HG03571 (cell line): Measurements from ENCODE around the gene RNF114.

Source experiments
- ATAC-seq: cut with Tn5 transposase; IDR thresholded peaks from one replicate; pipeline ENCODE4 v1.9.1; 2021; ENCODE audit not compliant: unreplicated experiment

Gene RNF114

GRCh38 chr20:49901588-49901987 is 34.6 kb upstream of the RNF114 start:
- no peak for ATAC-seq

- ATAC-seq, result no peak
Observed at GRCh38 chr20:49904440-49905214, 31.6 kb upstream of the RNF114 start.

- no peak for ATAC-seq
Observed at GRCh38 chr20:49905415-49906091, 30.6 kb upstream of the RNF114 start.

DNA sequence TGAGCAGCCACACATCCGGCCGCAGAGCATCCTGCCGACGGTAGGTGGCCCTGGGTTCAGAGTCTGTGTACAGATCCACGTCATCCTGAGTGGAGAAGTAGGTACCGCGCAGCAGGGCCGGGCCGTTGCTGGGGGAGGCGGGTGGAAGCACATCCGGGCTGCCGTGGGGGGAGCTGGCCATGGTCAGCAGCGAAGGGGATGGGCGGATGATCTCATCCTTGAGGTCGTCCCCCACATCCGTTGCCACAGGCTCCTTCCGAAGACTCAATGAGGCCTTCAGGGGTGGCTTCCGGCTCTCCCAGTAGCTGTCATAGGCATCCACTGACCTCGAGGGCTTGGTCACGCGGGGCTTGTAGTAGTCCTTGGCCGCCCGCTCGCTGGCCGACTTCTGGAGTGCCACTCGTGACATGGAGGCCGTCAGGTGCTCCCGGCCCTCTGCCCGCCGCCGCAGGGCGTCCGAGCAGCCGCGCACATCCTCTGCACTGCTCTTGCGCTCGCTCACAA is 30.0 kb upstream of the RNF114 start:
- no peak for ATAC-seq

GRCh38 chr20:49906615-49907154 is 29.5 kb upstream of the RNF114 start:
- ATAC-seq, result no peak

DNA sequence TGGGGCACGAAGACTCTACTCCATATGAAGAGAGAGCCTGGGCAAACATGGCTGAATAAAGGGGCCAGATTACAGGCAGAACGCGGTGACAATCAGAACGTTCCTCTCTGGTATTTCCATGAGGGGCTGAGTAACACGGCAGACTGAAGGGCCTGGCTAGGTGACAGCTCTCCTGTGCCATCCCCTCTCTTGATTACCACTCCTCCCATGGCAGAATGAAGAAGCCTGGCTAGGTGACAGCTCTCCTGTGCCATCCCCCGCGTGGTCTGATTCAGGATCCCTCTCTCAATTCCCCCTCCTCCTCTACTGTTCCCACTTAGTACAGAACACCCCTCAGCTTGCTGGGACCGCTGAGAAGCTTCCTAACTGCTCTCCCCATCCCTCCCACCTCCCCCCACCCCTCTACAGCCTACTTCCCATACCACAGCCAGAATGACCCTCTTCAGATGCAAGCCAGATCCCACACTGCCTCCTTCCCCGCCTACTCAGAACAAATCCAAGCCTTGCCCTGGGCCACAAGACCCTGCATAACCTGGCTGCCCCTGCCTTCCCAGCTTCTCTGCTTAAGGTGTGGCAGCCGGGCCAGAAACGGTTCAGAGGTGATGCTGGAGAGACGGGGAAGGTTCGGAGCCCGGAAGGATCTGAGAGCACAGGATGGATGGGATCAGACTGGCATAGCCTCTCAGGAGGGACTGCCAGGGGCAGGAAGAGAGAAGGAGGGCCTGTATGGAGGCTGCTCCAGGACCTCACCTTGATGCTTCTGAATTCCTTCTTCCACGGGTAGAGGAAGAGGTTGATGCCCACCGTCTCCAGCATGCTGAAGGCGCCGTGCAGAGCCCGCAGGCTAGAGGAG is 28.6 kb upstream of the RNF114 start:
- no peak for ATAC-seq

DNA sequence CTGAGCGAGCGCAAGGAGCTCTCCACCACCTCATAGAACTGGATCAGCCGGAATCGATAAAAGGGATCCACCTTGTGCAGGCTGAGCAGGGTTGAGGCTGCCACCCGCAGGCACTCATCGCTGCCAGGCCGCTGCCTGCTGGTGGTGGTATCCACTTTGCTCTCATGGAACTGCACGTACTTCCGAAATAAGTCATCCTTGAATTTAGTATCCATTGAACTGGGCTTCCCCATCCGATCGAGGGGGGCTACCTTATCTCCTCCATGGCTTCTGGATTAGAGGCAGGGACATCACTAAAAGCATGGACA is 28.0 kb upstream of the RNF114 start:
- no peak for ATAC-seq

DNA sequence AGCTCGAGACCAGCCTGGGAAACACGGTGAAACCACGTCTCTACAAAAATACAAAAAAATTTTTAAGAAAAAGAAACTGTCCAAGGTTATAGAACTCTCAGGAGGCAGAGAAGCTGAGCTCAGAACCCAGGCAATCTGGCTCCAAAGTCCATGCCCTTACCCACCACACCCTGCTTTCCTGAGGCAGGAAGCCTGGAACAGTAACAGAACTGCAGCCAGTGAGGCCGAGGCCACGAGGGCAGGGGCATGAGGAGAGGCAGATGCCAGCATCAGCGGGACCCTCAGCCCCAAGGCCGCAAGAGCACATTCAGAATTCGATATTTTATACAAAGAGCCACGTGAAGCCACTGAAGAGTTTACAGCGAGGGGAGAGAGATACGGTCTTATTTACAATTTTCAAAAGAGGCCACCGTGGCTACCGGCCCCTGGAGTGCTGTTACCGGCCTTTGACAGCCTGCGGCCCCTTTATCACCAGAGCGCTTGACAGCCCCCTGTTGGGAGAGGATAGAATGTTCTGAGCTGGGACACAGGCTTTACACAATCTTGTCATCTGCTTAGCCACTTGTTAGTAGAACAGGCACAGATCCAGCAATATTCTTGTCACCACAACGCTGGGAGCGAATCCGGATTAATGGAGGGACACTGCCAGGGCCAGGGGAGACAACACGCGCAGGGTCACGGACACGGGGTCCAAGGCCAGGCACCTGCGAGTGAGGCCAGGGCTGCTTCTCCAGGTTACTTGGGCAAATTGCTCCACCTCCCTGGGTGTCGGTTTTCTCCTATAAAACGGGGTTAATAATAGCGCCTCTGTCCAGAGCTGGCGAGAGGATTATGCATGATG is 26.5 kb upstream of the RNF114 start:
- ATAC-seq, result no peak

GRCh38 chr20:49910340-49910706 is 25.9 kb upstream of the RNF114 start:
- ATAC-seq, result no peak

DNA sequence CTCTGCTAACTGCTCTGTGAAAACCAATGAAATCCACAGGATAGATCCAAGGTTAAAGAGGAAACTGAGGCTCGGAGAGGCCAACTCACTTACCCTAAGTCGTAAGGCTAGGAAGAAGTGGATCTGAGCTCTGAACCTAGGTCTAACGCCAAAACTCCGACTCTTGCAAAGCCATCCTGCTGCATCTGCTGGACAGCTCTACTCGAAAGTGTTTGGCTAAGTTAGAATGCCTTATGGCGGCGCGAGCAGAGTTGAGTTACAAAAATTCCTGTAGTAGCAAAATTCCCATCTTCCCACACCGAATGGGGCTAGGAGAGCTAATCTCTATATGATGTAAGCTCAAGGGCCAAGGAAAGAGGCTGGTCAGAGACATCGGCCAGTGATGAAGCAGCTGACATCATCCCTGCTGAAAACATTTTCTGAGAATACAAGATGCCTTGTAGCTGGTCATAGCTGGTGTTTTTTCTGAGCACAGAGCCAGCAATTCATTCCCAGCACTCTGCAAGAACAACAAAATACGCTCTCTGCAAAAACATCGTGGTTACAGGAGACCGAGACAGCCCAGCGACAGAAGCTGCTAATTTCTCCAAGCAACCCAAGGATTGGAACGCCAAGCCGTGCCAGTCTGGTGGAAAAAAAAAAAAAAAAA is 22.7 kb upstream of the RNF114 start:
- no peak for ATAC-seq

DNA sequence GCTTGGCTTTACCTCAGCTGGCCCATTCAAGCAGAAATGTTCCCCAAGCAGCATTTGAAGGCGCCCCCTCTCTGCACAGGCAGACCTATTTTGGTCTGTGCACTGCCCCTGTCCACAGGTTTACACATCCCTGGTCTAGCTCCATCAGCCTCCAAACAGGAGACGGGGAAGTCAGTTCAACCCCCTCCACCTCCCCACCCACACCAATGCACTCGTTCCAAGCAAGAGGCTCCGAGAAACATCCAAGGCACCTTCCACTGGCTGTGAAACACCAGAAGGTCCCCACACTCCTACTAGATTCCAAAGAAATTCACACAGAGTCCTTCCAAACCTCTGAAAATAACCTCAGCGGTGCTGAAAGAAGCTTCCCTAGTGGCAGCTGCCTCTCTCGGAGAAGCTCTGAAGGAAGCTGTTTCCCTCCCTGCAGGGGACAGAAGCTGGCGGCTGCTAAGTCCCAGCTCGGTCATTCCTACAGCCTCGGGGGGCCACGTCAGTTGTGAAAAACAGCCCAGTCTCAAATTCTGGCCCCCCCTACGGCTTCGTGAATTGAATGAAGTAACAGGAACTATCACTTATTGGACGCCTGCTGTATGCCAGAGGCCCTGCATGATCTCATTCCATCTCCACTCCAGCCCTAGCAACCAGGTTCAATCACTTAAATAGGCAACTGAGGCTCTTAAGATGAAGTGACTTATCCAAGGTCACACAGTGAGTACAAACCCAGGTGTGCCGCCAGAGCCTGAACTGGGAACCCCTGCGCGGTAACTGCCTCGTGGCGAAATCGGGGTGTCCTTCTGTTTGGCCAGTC is 21.7 kb upstream of the RNF114 start:
- peak; percentile 5 for ATAC-seq

DNA sequence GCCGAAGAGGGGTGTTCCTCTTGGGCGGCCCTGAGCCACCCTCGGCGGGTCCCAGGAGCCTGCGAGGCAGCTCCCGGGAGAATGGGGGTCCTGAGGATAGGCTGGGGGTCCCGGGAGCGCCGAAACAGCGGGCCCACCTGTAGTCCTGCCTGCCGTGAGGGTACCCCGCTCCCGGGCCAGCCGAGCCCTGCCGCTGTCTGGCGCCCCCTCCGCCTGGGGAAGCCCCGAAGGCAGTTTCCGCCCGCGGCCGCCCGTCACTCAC is 21.1 kb upstream of the RNF114 start:
- ATAC-seq, result peak; percentile 35

DNA sequence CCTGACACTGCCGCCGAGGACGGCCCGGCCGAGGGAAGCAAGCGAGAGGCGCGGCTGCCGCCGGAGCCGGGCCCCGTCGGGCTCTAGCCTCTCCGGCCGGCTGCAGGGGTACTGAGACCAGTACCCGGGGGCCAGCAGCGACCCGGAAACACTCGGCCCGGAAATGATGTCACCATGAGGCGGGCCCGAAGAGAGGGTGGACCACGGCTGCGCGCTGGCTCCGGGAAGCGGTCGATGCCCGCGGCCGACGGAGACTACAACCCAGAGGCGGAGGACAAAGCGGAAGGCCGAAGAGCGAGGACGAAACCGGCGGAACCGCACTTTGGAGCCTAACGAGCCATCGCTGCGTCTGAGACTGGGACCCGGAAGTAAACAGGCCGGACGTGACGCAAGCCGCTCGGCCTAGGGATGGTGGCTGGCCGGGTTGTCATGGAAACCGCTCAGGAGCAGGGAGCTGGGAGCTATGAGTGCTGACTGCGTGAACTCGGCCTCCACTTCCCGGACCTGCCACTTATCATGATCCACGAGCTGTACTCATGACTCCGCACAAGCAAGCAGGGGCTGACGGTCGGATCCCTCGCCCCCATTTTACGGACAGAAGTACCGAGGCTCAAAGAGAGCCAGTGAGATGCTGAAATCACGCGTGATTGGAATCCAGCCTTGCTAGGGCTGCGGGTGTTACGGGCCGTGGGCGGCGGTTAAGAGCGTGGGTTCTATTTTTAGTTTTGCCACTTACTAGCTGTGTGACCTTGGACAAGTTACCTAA is 20.6 kb upstream of the RNF114 start, which contains the start of gene SPATA2:
Gene SPATA2, minus strand, starts transcription at position 150 of the 766 bp plus-strand sequence. CDS start 7,039 bp downstream, outside the sequence.
- ATAC-seq, result peak; percentile 74

GRCh38 chr20:49916146-49917002 is 19.8 kb upstream of the RNF114 start:
- no peak for ATAC-seq

- ATAC-seq, result no peak
Observed at GRCh38 chr20:49918446-49918845, 17.8 kb upstream of the RNF114 start.

GRCh38 chr20:49919009-49919408 is 17.2 kb upstream of the RNF114 start:
- no peak for ATAC-seq

GRCh38 chr20:49919461-49919860 is 16.7 kb upstream of the RNF114 start:
- ATAC-seq, result no peak

- ATAC-seq, result no peak
Observed at GRCh38 chr20:49924247-49924646, 11.9 kb upstream of the RNF114 start.
